ENCODE results near the gene STAT5B. TPM values are rescaled to one million over a fixed set of nuclear protein-coding genes. Genes with fewer than 3 reads are reported as not detected.

STAT5B gene
- total RNA-seq, 1 experiment from 2014 or later: 36.4 TPM

DNA sequence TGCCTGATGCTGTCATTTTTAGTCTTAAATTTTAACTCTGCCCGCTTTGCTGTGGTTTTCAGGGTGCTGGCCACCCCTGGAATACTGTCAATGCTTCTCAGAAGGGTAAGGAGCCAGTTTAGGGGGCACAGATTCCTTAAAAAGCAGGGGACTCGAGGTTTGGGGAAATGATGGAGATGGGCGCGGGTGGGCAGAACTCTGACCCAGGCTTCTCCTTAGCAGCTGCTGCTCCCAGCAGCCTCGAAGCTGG is 35.8 kb upstream of the STAT5B start:
- peaks cover 14% of the 10 kb centered on the region for H3K36me3 Mint-ChIP-seq
- no peaks in the 10 kb centered on the region for H3K27me3 Mint-ChIP-seq (ENCODE audit: low read depth)
- no peak overlapping the region for H3K27ac Mint-ChIP-seq
- DNase-seq (ENCODE audit: low spot score): no peak
- ChIA-PET CTCF (interaction anchor here (0.6 to 12.3 kb wide), 29 partner anchors 10 to 535 kb away, joined by 3 to 196 read pairs (median 5); partner anchors contain the start of genes CAVIN1, GHDC, KCNH4 and STAT3), POLR2A (interaction anchor here (1.2 to 1.8 kb wide), 3 partner anchors 23 to 91 kb away, joined by 4 to 6 read pairs (median 5); no protein-coding TSS in a partner anchor)
- no peak for ATAC-seq
- H3K4me3 Mint-ChIP-seq: no peak overlapping the region
- peaks cover 33% of the 10 kb centered on the region for H3K4me1 Mint-ChIP-seq
- H3K9me3 Mint-ChIP-seq: no peaks in the 10 kb centered on the region
- TF ChIP-seq, protein P1, sequence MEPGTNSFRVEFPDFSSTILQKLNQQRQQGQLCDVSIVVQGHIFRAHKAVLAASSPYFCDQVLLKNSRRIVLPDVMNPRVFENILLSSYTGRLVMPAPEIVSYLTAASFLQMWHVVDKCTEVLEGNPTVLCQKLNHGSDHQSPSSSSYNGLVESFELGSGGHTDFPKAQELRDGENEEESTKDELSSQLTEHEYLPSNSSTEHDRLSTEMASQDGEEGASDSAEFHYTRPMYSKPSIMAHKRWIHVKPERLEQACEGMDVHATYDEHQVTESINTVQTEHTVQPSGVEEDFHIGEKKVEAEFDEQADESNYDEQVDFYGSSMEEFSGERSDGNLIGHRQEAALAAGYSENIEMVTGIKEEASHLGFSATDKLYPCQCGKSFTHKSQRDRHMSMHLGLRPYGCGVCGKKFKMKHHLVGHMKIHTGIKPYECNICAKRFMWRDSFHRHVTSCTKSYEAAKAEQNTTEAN (CRISPR knock-in tag; IDR thresholded peaks at IDR 0.05): no peak
- no peak for TF ChIP-seq GABPB1 (CRISPR knock-in tag; IDR thresholded peaks at IDR 0.05)
- TF ChIP-seq, protein P2, sequence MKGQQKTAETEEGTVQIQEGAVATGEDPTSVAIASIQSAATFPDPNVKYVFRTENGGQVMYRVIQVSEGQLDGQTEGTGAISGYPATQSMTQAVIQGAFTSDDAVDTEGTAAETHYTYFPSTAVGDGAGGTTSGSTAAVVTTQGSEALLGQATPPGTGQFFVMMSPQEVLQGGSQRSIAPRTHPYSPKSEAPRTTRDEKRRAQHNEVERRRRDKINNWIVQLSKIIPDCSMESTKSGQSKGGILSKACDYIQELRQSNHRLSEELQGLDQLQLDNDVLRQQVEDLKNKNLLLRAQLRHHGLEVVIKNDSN (CRISPR knock-in tag; IDR thresholded peaks at IDR 0.05): no peak
- no peak for TF ChIP-seq CBFB (CRISPR knock-in tag; IDR thresholded peaks at IDR 0.05; ENCODE audit: low read depth)
- no peak for TF ChIP-seq GTF2I (CRISPR knock-in tag; conservative IDR thresholded peaks at IDR 0.05)
- no peak for TF ChIP-seq SMAD3 (CRISPR knock-in tag; IDR thresholded peaks at IDR 0.05; ENCODE audit: borderline replicate concordance)
- TF ChIP-seq, protein P3, sequence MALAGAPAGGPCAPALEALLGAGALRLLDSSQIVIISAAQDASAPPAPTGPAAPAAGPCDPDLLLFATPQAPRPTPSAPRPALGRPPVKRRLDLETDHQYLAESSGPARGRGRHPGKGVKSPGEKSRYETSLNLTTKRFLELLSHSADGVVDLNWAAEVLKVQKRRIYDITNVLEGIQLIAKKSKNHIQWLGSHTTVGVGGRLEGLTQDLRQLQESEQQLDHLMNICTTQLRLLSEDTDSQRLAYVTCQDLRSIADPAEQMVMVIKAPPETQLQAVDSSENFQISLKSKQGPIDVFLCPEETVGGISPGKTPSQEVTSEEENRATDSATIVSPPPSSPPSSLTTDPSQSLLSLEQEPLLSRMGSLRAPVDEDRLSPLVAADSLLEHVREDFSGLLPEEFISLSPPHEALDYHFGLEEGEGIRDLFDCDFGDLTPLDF (CRISPR knock-in tag; IDR thresholded peaks at IDR 0.05): no peak
- no peak for TF ChIP-seq NR1H2 (CRISPR knock-in tag; IDR thresholded peaks at IDR 0.05)
- TF ChIP-seq, protein P4, sequence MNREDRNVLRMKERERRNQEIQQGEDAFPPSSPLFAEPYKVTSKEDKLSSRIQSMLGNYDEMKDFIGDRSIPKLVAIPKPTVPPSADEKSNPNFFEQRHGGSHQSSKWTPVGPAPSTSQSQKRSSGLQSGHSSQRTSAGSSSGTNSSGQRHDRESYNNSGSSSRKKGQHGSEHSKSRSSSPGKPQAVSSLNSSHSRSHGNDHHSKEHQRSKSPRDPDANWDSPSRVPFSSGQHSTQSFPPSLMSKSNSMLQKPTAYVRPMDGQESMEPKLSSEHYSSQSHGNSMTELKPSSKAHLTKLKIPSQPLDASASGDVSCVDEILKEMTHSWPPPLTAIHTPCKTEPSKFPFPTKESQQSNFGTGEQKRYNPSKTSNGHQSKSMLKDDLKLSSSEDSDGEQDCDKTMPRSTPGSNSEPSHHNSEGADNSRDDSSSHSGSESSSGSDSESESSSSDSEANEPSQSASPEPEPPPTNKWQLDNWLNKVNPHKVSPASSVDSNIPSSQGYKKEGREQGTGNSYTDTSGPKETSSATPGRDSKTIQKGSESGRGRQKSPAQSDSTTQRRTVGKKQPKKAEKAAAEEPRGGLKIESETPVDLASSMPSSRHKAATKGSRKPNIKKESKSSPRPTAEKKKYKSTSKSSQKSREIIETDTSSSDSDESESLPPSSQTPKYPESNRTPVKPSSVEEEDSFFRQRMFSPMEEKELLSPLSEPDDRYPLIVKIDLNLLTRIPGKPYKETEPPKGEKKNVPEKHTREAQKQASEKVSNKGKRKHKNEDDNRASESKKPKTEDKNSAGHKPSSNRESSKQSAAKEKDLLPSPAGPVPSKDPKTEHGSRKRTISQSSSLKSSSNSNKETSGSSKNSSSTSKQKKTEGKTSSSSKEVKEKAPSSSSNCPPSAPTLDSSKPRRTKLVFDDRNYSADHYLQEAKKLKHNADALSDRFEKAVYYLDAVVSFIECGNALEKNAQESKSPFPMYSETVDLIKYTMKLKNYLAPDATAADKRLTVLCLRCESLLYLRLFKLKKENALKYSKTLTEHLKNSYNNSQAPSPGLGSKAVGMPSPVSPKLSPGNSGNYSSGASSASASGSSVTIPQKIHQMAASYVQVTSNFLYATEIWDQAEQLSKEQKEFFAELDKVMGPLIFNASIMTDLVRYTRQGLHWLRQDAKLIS (CRISPR knock-in tag; IDR thresholded peaks at IDR 0.05; ENCODE audit: borderline replicate concordance): no peak
- TF ChIP-seq, protein P5, sequence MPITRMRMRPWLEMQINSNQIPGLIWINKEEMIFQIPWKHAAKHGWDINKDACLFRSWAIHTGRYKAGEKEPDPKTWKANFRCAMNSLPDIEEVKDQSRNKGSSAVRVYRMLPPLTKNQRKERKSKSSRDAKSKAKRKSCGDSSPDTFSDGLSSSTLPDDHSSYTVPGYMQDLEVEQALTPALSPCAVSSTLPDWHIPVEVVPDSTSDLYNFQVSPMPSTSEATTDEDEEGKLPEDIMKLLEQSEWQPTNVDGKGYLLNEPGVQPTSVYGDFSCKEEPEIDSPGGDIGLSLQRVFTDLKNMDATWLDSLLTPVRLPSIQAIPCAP (CRISPR knock-in tag; IDR thresholded peaks at IDR 0.05): no peak
- TF ChIP-seq, protein P6, sequence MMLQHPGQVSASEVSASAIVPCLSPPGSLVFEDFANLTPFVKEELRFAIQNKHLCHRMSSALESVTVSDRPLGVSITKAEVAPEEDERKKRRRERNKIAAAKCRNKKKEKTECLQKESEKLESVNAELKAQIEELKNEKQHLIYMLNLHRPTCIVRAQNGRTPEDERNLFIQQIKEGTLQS (CRISPR knock-in tag; conservative IDR thresholded peaks at IDR 0.05): no peak
- no peak for TF ChIP-seq TP53 (CRISPR knock-in tag; IDR thresholded peaks at IDR 0.05)
- TF ChIP-seq, protein P7, sequence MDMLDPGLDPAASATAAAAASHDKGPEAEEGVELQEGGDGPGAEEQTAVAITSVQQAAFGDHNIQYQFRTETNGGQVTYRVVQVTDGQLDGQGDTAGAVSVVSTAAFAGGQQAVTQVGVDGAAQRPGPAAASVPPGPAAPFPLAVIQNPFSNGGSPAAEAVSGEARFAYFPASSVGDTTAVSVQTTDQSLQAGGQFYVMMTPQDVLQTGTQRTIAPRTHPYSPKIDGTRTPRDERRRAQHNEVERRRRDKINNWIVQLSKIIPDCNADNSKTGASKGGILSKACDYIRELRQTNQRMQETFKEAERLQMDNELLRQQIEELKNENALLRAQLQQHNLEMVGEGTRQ (CRISPR knock-in tag; IDR thresholded peaks at IDR 0.05): no peak
- no peak for TF ChIP-seq ZNF232 (CRISPR knock-in tag; IDR thresholded peaks at IDR 0.05)
- no peak for TF ChIP-seq SOX15 (CRISPR knock-in tag; IDR thresholded peaks at IDR 0.05)
- no peak for TF ChIP-seq CREM (CRISPR knock-in tag; IDR thresholded peaks at IDR 0.05)
- TF ChIP-seq RORB (CRISPR knock-in tag; IDR thresholded peaks at IDR 0.05): no peak
- no peak for TF ChIP-seq SP1 (CRISPR knock-in tag; conservative IDR thresholded peaks at IDR 0.05)
- TF ChIP-seq JUN (CRISPR knock-in tag; IDR thresholded peaks at IDR 0.05): no peak
